GM18519 (cell line): ENCODE data around the gene ARFGAP3.

Experiments
- ATAC-seq: cut with Tn5 transposase; IDR thresholded peaks from one replicate; pipeline ENCODE4 v1.9.1; 2021; ENCODE audit warnings: mild to moderate bottlenecking, moderate library complexity; ENCODE audit not compliant: unreplicated experiment, low FRiP score

ARFGAP3 gene

DNA sequence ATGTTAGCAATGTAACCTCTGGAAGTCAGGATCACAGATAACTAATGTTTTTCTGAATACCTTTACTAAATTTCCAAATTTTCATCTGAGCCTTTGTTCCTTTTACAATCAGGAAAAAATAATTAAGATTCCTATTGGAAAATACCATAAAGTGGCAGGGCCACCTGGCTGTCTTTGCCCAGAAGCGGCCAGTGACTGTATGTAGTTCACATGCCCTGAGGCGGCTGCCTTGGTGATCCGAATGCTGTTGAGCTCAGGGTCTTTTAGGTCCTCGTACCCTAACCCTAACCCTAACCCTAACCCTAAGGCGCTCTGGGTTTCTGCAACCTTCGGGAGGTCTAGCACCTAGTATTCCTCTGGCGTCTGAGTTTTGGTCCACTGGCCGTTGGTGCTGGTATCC is 8.5 kb upstream of the ARFGAP3 start:
- no peak for ATAC-seq

DNA sequence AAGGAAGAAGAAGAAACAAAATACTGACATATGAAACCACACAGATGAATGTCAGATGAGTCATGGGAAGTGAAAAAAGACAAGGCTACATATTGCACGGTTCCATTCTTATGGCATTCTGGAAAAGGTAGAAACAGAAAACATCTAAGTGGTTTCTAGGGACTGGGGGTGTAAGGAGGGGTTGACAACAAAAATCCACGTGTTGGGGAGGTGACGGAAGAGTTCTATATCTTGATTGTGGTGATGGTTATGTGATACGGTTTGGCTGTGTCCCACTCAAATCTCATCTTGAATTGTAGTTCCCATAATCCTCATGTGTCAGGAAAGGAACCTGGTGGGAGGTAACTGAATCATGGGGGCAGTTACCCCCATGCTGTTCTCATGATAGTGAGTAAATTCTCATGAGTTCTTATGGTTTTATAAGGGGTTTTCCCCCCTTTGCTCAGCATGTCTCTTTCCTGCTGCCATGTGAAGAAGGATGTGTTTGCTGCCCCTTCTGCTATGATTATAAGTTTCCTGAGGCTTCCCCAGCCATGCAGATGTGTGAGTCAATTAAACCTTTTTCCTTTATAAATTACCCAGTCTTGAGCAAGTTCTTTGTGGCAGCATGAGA is 6.4 kb upstream of the ARFGAP3 start:
- ATAC-seq, result no peak

DNA sequence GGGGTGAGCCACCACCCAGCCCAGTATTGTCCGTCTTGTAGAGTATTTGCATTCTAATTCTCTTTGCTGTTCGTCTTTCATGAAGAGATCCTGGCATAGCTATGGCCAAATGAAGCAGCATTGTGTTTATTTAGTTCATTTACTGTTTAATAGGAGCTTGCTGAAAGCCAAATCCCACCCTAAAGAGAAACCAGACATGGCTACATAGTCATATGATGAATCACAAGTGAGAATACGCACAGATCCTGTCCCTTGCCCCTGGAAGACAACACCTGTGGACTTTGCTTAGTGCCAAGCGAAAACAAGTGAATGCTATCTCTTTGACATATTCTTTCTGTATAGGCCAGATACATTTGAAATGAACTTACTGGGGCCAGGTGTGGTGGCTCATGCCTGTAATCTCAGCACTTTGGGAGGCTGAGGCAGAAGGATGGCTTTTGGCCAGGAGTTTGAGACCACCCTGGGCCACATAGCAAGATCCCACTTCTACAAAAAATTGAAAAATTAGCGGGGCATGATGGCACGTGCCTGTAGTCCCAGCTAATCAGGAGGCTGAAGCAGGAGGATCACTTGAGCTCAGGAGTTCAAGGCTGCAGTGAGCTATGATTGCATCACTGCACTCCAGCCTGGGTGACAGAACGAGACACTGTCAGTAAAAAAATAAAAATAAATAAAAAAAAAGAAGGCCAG is 5.1 kb upstream of the ARFGAP3 start:
- ATAC-seq, result no peak

DNA sequence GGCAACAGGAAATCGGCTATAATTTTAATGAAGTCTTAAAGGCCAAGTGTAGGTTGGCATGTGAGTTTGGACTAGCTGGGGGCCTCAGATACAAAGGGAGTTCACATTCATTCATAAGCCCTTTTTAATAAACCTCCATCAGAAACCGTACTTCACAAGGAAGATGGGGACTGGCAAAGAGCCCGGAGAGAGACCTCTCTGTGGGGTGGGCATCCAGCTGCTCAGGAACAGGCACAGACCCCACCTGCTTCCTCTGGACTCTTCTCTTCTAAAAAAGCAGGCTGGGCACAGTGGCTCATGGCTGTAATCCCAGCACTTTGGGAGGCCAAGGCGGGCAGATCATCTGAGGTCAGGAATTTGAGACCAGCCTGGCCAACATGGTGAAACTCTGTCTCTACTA is 3.9 kb upstream of the ARFGAP3 start:
- no peak for ATAC-seq

DNA sequence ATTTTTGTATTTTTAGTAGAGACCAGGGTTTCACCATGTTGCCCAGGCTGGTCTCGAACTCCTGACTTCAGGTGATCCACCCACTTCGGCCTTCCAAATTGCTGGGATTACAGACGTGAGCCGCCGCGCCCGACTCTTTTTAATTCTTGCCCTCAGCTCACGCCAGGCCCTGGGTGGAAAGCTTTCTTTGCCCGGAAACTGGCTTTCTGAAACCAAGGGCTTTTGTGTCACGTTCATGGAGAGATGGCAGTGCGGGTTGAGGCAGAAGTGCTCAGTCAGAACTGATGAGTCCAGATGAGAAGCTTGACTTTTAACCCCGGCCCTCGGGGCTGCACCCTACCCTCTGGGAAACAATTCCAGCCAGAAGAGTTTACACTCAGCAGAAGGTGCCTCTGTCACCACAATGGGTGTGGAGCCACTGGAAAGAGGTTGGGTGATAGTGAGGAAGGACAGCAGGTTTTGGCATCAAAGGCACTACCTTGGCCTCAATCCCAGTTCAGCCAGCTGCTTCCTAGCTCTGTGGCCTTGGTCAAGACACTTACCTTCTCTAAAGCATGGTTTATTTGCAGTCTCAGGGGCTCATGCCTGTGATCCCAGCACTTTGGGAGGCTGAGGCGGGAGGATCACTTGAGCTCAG is 890 bp upstream of the ARFGAP3 start:
- ATAC-seq, result no peak

DNA sequence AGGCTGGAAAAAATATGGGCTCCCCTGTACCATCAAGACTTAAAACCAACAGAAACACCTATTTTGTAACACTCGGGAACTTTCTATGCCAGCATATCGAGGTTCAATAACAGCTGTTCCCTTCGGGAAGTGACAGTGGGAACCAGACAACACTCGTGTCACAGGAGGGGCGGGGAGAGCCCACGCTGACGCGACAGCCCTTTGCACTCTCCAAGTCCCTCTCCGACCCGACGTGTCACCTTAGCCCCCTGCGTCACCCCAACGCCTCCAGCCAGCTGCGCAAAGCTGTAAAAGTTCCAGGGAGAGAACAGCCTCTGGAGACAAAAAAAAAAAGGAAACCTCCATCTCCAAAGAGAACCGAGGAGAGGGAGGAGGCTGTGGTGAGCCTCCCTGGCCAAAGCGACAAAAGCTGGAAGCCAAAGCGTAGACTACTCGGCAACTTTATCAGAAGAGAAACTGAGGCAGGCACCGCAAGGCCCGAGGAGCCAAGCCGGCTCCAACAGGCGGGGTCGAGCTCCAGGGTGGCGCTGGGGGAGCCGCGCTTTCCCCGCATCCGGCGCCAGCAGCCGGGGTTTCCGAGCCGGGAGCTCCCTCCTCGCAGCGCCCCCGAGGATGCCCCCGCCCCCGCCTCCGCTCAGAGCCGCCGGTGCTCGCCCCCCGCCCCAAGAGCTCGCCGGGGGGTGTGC is 751 bp downstream of the ARFGAP3 start:
- peak; percentile 2 for ATAC-seq

DNA sequence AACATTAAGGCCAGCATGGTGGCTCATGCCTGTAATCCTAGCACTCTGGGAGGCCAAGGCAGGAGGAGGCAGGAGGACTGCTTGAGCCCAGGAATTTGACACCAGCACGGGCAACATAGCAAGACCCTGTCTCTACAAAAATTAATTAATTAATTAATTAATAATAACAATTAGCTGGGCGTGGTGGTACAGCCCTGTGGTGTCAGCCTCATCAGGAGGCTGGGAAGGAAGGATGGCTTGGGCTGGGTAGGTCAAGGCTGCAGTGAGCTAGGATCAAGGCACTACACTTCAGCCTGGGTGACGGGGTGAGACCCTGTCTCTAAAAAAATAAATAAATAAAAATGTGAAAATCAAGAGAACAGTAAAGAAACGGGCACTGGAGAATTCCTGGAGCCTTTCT is 1.4 kb downstream of the ARFGAP3 start:
- ATAC-seq, result no peak

DNA sequence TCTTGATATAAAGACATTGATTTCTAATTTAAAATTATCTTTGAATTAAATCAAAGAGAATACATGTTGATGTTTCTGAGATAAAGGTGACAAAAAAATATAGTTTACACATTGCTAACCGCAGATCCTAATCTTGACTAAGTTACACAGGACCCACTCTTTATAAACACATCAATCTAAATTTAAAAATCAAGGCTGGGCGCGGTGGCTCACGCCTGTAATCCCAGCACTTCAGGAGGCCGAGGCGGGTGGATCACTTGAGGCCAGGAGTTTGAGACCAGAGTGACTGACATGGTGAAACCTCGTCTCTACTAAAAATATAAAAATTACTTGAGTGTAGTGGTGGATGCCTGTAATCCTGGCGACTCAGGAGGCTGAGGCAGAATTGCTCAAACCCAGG is 1.9 kb downstream of the ARFGAP3 start:
- ATAC-seq, result no peak

DNA sequence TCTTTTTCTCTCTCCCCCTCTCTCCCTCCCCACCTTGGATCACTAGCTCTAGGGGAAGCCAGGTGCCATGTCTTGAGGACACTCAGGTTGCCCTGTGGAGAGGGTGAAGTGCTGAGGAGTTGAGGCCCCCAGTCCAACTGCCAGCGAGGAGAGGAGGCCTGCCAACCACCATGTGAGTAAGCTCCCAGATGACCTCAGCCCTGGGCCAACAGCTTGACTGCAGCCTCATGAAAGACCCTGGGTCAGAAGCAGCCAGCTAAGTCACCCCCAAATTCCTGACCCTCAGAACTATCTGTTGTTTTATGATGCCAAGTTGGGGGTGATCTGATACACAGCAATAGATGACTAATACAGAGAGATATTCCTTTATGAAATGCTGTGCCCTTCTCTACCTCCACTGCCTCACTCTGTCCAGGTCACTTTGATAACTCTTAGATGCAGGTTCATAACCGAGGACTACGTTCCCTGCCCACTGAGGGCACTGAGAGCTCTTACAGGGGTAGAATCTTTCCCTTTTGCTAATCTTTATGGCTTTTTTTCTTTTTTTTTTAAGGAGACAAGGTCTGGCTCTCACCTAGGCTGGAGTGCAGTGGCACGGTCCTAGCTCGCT is 8.0 kb downstream of the ARFGAP3 start:
- ATAC-seq, result no peak

DNA sequence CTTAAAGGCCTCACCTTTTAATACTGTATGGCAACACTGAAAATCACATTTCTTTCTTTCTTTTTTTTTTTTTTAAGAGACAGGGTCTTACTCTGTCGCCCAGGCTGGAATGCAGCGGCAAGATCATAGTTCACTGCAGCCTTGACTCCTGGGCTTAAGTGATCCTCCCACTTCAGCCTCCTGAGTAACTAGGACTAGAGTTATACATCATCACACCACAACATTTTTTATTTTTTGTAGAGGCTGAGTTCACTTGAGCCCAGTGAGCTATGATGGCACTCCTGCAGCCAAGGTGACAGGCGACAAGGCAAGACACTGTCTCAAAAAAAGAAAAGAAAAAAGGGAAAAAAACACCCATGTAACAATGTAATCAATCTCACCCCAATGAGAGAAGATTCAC is 10.0 kb downstream of the ARFGAP3 start:
- no peak for ATAC-seq

DNA sequence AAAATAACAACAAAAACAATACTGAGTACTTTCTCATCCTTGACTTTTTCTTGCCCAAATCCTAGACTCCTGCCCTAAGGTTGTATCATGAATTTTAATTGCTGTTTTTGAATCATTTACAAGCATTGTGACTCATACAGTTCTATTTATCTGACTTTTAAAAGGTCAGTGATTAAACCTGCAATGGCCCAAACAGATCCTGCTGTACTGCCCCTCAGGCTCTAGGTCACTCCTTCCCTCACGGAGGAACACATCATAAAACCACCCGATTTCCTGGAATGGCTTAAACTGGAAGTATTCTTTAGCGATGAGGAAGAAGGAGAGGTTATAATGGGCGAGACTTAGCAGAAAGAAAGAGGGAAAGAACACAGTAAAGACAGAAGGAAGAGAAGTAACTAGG is 12.3 kb downstream of the ARFGAP3 start:
- no peak for ATAC-seq

DNA sequence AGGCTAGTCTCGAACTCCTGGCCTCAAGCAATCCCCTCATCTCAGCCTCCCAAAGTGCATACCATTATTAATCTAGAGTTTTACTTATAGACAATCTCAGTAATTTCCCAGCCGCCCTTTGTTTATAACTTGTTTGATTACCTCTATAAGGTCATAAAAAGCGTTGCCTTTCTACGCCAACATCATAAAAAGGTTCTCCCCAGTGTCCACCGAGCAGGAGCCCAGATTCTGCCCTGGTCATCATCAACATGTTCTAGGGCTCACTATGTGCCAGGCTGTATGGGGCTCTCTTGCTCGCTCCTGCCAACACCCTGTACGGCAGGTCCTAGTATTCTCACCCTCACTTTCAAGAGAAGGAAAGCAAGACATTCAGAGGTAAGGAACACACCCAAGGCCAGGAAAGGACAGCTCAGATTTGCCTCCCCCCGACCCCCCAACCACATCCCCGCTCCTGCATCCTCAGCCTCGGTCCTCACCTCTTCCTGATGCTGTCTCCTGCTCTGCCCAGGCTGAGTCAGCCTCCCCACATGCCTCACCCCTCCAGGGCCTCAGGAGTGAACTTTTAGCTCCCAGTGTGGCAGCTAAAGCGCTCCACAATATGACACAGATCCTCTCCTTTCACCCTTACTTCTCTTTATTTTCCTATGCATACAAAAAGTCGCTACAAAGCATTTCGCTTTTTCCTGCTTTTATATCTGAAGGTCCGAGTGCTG is 14.3 kb downstream of the ARFGAP3 start:
- ATAC-seq, result no peak

DNA sequence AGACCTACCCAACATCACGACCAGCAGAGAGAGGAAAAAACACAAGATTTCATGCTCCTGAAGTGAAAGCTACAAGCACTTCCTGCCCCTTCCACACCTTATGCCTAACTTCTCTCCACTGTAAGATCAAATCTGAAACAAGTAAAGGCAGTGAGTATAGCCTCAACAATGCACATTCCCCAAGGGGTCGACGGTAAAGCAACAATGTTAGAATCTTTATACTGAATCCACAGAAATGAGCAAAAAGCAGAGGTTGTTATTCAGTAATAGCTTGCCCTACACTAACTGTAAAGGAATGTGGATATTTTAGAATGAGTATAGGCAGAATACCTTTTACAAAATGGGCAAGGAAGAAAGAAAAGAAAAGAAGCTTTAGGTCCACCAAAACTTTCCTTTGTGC is 15.6 kb downstream of the ARFGAP3 start:
- ATAC-seq, result no peak

DNA sequence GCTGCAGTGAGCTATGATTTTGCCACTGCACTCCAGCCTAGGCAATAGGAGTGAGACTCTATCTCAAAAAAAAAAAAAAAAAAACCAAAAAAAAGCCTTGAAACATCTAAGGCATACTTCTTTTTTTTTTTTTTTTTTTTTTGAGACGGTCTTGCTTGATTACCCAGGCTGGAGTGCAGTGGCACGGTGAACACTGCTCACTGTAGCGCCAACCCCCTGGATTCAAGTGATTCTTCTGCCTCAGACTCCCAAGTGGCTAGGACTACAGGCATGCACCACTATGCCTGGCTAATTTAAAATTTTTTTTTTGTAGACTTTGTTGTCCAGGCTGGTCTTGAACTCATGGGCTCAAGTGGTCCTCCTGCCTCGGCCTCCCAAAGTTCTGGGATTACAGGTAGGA is 19.5 kb downstream of the ARFGAP3 start:
- no peak for ATAC-seq

DNA sequence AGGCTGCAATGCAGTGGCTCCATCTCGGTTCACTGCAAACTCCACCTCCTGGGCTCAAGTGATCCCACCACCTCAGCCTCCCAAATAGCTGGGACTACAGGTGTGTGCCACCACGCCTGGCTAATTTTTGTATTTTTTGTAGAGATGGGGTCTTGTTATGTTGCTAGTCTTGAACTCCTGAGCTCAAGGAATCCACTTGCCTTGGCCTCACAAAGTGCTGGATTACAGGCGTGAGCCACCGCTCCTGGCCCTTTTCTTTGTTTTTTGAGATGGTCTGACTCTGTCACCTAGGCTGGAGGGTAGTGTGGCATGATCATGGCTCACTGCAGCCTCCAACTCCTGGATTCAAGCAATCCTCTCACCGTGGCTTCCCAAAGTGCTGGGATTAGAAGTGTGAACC is 21.0 kb downstream of the ARFGAP3 start:
- no peak for ATAC-seq

DNA sequence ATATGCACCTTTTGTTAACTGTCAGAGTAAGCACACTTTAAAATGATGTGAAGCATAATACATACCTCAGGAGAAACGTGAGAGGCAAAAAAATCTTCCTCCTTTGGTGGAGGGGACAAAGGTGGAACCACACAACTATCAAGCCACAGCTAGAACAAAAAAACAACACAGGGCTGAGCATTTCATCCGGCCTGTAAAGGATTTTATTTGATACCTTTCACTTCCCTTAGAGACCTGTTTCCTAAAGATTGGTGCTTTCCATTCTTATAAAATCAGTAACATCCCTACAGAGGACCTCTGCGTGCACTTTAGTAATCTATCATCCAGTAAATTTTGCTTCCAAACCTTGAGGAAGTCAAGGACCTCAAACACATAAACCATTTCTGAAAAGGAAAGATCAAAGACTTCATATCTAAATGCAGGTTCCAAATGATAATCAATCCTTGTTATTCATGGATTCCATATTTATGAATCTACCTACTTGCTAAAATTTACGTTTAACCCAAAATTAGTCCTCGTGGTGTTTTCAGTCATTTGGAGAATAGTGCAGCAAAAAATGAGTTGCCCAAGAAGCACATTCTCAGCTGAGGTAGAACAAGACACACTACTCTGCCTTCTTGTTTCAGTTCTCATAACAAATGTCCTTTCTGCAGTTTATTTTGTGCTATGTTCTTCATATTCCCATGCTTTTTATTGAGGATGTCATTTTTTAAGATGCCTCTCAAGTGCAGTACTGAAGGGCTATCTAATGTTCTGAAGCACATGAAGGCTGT is 22.7 kb downstream of the ARFGAP3 start:
- ATAC-seq, result no peak

DNA sequence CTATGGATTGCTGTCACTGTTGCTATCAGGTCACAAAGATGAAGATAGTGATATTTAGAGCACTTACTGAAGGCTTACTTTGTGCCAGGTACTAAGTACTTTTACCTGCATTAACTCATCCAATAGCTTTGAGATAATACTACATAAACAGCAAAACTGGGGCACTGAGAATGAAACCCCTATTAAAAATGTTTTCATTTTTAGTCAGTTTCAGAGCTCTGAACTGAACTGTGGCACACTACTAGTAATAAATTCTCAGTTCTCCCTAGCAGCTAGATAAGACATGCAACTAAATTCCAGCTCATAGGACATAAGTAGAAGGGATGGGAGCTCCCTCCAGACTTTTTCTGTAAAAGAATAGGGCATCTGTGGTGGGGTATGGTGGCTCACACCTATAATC is 24.0 kb downstream of the ARFGAP3 start:
- no peak for ATAC-seq

DNA sequence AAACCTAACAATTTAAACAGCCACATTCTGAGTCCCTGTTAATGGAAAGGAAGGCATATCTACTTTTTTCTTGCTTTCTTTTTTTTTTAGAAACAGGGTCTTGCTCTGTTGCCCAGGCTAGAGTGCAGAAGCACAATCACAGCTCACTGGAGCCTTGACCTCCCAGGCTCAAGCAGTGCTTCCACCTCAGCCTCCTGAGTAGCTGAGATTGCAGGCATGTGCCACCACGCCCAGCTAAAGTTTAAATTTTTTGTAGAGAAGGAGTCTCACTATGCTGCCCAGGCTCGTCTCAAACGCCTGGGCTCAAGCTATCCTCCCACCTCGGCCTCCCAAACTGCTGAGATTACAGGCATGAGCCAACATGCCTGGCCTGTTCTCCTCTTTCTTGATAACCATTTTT is 25.4 kb downstream of the ARFGAP3 start:
- no peak for ATAC-seq

DNA sequence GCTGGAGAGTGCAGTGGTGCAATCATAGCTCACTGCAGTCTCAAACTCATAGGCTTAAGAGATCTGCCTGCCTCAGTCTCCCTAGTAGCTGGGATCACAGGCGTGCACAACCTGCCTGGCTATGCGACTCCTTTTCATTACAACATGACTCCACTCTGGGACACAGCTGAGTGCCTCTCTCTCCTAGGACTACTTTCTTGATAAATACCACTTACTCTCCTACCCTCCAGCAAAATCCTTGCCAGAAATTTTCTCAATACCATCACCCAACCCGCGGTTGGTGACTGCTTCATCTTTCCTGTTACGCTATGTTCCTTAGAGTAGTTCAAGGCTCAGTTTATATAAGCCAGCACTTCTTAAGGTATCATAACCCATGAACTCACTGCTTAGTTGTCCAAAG is 26.9 kb downstream of the ARFGAP3 start:
- no peak for ATAC-seq

DNA sequence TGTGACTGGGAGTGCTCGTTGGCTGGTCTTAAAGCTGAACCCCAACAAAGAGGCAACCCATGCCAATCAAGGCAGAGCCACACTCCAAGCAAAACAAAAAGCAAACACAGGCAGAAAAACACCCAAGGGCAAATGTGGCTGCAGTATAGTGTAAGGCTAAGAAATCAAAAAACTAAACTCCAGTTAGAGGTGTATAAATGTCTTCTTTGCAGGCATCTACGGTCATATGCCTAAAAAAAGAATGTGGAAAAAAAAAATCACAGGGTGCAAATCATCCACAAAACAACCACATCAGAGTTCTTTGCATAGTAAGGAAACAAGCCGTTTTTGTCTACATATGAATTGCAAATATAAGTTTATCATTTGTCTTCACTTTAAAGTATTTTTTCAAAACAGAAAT is 27.8 kb downstream of the ARFGAP3 start:
- no peak for ATAC-seq
